ENCODE measurements around the gene TDRD7.

Gene TDRD7

GRCh38 chr9:97518166-97518908 is 106.4 kb downstream of the TDRD7 start:
- in situ Hi-C loops (cut with HindIII; ENCODE audit: low sequenced_read_pairs) = no loop called here

GRCh38 chr9:97518909-97519307 is 107.0 kb downstream of the TDRD7 start:
- in situ Hi-C loops (cut with HindIII; ENCODE audit: low sequenced_read_pairs) = no loop called here

GRCh38 chr9:97519441-97519970 is 107.6 kb downstream of the TDRD7 start:
- in situ Hi-C loops (cut with HindIII; ENCODE audit: low sequenced_read_pairs) = no loop called here

GRCh38 chr9:97521576-97522333 is 109.9 kb downstream of the TDRD7 start:
- in situ Hi-C loops (cut with HindIII; ENCODE audit: low sequenced_read_pairs) = no loop called here

GRCh38 chr9:97524424-97524823 is 112.5 kb downstream of the TDRD7 start:
- in situ Hi-C loops (cut with HindIII; ENCODE audit: low sequenced_read_pairs) = no loop called here

- in situ Hi-C loops (cut with HindIII; ENCODE audit: low sequenced_read_pairs) = loop anchor here (5.0 kb wide), 1 partner anchor 72 kb away; no protein-coding TSS in a partner anchor
These were observed 113.6 kb downstream of the TDRD7 start for GRCh38 chr9:97525451-97525850.

GRCh38 chr9:97526895-97527575 is 115.1 kb downstream of the TDRD7 start:
- in situ Hi-C loops (cut with HindIII; ENCODE audit: low sequenced_read_pairs) = loop anchor here (5.0 kb wide), 1 partner anchor 70 kb away; no protein-coding TSS in a partner anchor

GRCh38 chr9:97527626-97528528 is 116.0 kb downstream of the TDRD7 start:
- in situ Hi-C loops (cut with HindIII; ENCODE audit: low sequenced_read_pairs) = loop anchor here (5.0 kb wide), 1 partner anchor 69 kb away; no protein-coding TSS in a partner anchor

- in situ Hi-C loops (cut with HindIII; ENCODE audit: low sequenced_read_pairs) = loop anchor here (5.0 kb wide), 1 partner anchor 69 kb away; no protein-coding TSS in a partner anchor
These were observed 116.8 kb downstream of the TDRD7 start for GRCh38 chr9:97528529-97529230.

- in situ Hi-C loops (cut with HindIII; ENCODE audit: low sequenced_read_pairs) = loop anchor here (5.0 kb wide), 1 partner anchor 68 kb away; no protein-coding TSS in a partner anchor
These were observed 117.6 kb downstream of the TDRD7 start for GRCh38 chr9:97529363-97530076.

- in situ Hi-C loops (cut with HindIII; ENCODE audit: low sequenced_read_pairs) = no loop called here
These were observed 120.0 kb downstream of the TDRD7 start for GRCh38 chr9:97531888-97532376.

- in situ Hi-C loops (cut with HindIII; ENCODE audit: low sequenced_read_pairs) = no loop called here
These were observed 122.3 kb downstream of the TDRD7 start for GRCh38 chr9:97534185-97534584.

- in situ Hi-C loops (cut with HindIII; ENCODE audit: low sequenced_read_pairs) = no loop called here
These were observed 123.2 kb downstream of the TDRD7 start for GRCh38 chr9:97534961-97535594.

- in situ Hi-C loops (cut with HindIII; ENCODE audit: low sequenced_read_pairs) = no loop called here
These were observed 123.9 kb downstream of the TDRD7 start for GRCh38 chr9:97535771-97536170.

GRCh38 chr9:97536480-97536879 is 124.6 kb downstream of the TDRD7 start:
- in situ Hi-C loops (cut with HindIII; ENCODE audit: low sequenced_read_pairs) = no loop called here

- in situ Hi-C loops (cut with HindIII; ENCODE audit: low sequenced_read_pairs) = no loop called here
These were observed 131.7 kb downstream of the TDRD7 start for GRCh38 chr9:97543561-97543960.

- in situ Hi-C loops (cut with HindIII; ENCODE audit: low sequenced_read_pairs) = no loop called here
These were observed 133.6 kb downstream of the TDRD7 start for GRCh38 chr9:97545486-97545885.

Measured in endothelial cell of hepatic sinusoid (primary cell).